Gastrocnemius medialis (tissue), 4 donors: ENCODE data around the gene DHRSX.

ENCODE experiments used
- POLR2A ChIP-seq, 2 donors: fragments of 450-650 bp; IDR thresholded peaks; one replicate each; pipeline ENCODE4 v1.6.1; 2017; ENCODE audit warnings: antibody characterized with exemption in 2 of 2, mild to moderate bottlenecking in 2 of 2, moderate library complexity in 2 of 2
- TF ChIP-seq, protein P1 (sequence below), 5 experiments: fragments of 450-650 bp in 3 of 5; fragments of 200-600 bp in 2 of 5; sonication (generic) in 2 of 5; IDR thresholded peaks in 4 of 5; conservative IDR thresholded peaks in 1 of 5; 1 replicate in 4 of 5; 2 replicates in 1 of 5; pipeline ENCODE4 v1.5.1; 2016 to 2019; ENCODE audit warnings: antibody characterized with exemption in 5 of 5, mild to moderate bottlenecking in 3 of 5, moderate library complexity in 3 of 5

- TF ChIP-seq, protein P1, sequence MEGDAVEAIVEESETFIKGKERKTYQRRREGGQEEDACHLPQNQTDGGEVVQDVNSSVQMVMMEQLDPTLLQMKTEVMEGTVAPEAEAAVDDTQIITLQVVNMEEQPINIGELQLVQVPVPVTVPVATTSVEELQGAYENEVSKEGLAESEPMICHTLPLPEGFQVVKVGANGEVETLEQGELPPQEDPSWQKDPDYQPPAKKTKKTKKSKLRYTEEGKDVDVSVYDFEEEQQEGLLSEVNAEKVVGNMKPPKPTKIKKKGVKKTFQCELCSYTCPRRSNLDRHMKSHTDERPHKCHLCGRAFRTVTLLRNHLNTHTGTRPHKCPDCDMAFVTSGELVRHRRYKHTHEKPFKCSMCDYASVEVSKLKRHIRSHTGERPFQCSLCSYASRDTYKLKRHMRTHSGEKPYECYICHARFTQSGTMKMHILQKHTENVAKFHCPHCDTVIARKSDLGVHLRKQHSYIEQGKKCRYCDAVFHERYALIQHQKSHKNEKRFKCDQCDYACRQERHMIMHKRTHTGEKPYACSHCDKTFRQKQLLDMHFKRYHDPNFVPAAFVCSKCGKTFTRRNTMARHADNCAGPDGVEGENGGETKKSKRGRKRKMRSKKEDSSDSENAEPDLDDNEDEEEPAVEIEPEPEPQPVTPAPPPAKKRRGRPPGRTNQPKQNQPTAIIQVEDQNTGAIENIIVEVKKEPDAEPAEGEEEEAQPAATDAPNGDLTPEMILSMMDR (IDR thresholded peaks at IDR 0.05 in 4 of 5, conservative IDR thresholded peaks at IDR 0.05 in 1 of 5) = no peak
- TF ChIP-seq POLR2A (IDR thresholded peaks at IDR 0.05) = no peak
These were observed 189.3 kb downstream of the DHRSX start for GRCh38 chrX:2311501-2311900.
